Stomach smooth muscle (tissue), 2 donors: ENCODE measurements around the gene GPR142.

Experiments
- H3K27ac ChIP-seq: one replicate; pipeline ENCODE4 v1.7.0; 2013; ENCODE audit warnings: mild to moderate bottlenecking, low read length, inconsistent platforms
- H3K27me3 ChIP-seq, 2 donors: one replicate each; pipeline ENCODE4 v1.7.0; 2013; ENCODE audit warnings: low read length in 2 of 2; ENCODE audit not compliant: insufficient read depth in 2 of 2, control insufficient read depth in 1 of 2
- H3K36me3 ChIP-seq, 2 donors: one replicate each; pipeline ENCODE4 v1.7.0; 2013; ENCODE audit warnings: low read length in 2 of 2; ENCODE audit not compliant: control insufficient read depth in 2 of 2, insufficient read depth in 2 of 2
- H3K4me1 ChIP-seq: one replicate; pipeline ENCODE4 v1.7.0; 2013; ENCODE audit warnings: low read length; ENCODE audit not compliant: control insufficient read depth, insufficient read depth
- H3K4me3 ChIP-seq, 2 donors: one replicate each; pipeline ENCODE4 v1.7.0; 2013; ENCODE audit warnings: low read length in 2 of 2
- H3K9ac ChIP-seq, 2 donors: one replicate each; pipeline ENCODE4 v1.7.0; 2013; ENCODE audit warnings: low read length in 2 of 2, mild to moderate bottlenecking in 1 of 2
- H3K9me3 ChIP-seq, 2 donors: one replicate each; pipeline ENCODE4 v1.7.0; 2013; ENCODE audit warnings: low read length in 2 of 2; ENCODE audit not compliant: control insufficient read depth in 2 of 2
- donor health status: healthy.
- donor health status: Pancreatic carcinoma.

Gene GPR142

GRCh38 chr17:74385201-74385600, 17.9 kb downstream of the GPR142 start:
- Histone ChIP-seq H3K9ac (no peak overlapping the region), H3K4me3 (no peak overlapping the region), H3K27me3 (no peaks in the 10 kb centered on the region), H3K9me3 (no peaks in the 10 kb centered on the region), H3K4me1 (peaks cover 4% of the 10 kb centered on the region), H3K27ac (no peak overlapping the region), H3K36me3 (no peaks in the 10 kb centered on the region)

- Histone ChIP-seq H3K4me3 (no peak overlapping the region), H3K27me3 (no peaks in the 10 kb centered on the region), H3K9me3 (no peaks in the 10 kb centered on the region), H3K36me3 (no peaks in the 10 kb centered on the region), H3K27ac (no peak overlapping the region), H3K4me1 (no peaks in the 10 kb centered on the region), H3K9ac (no peak overlapping the region)
Measured at GRCh38 chr17:74386386-74386785, 19.1 kb downstream of the GPR142 start.

GRCh38 chr17:74387365-74388218, 20.3 kb downstream of the GPR142 start:
- no peaks in the 10 kb centered on the region for H3K9me3 ChIP-seq
- no peak overlapping the region for H3K4me3 ChIP-seq
- H3K27me3 ChIP-seq, result no peaks in the 10 kb centered on the region
- no peak overlapping the region for H3K9ac ChIP-seq
- no peaks in the 10 kb centered on the region for H3K4me1 ChIP-seq
- H3K27ac ChIP-seq, result no peak overlapping the region
- no peaks in the 10 kb centered on the region for H3K36me3 ChIP-seq

GRCh38 chr17:74389084-74389753, 21.9 kb downstream of the GPR142 start:
- H3K4me1 ChIP-seq, result no peaks in the 10 kb centered on the region
- no peaks in the 10 kb centered on the region for H3K27me3 ChIP-seq
- H3K9me3 ChIP-seq, result peaks cover 0 to 3% of the 10 kb centered on the region in 2 donors
- H3K9ac ChIP-seq, result no peak overlapping the region
- H3K36me3 ChIP-seq, result no peaks in the 10 kb centered on the region
- no peak overlapping the region for H3K4me3 ChIP-seq
- no peak overlapping the region for H3K27ac ChIP-seq

GRCh38 chr17:74389937-74390679, 22.8 kb downstream of the GPR142 start:
- no peaks in the 10 kb centered on the region for H3K36me3 ChIP-seq
- H3K9ac ChIP-seq, result no peak overlapping the region
- no peak overlapping the region for H3K4me3 ChIP-seq
- peaks cover 0 to 2% of the 10 kb centered on the region in 2 donors for H3K27me3 ChIP-seq
- no peaks in the 10 kb centered on the region for H3K4me1 ChIP-seq
- H3K27ac ChIP-seq, result no peak overlapping the region
- peaks cover 0 to 3% of the 10 kb centered on the region in 2 donors for H3K9me3 ChIP-seq

GRCh38 chr17:74390680-74391653, 23.7 kb downstream of the GPR142 start:
- no peaks in the 10 kb centered on the region for H3K4me1 ChIP-seq
- H3K9ac ChIP-seq, result no peak overlapping the region
- no peak overlapping the region for H3K4me3 ChIP-seq
- peaks cover 0 to 3% of the 10 kb centered on the region in 2 donors for H3K9me3 ChIP-seq
- H3K27ac ChIP-seq, result no peak overlapping the region
- H3K36me3 ChIP-seq, result no peaks in the 10 kb centered on the region
- peaks cover 0 to 2% of the 10 kb centered on the region in 2 donors for H3K27me3 ChIP-seq

GRCh38 chr17:74391771-74392170, 24.5 kb downstream of the GPR142 start:
- peaks cover 0 to 3% of the 10 kb centered on the region in 2 donors for H3K9me3 ChIP-seq

GRCh38 chr17:74392848-74393247, 25.5 kb downstream of the GPR142 start:
- Histone ChIP-seq H3K27ac (no peak overlapping the region), H3K27me3 (peaks cover 0 to 2% of the 10 kb centered on the region in 2 donors), H3K4me1 (no peaks in the 10 kb centered on the region)

More at GRCh38 chr17:74391771-74392170, 24.5 kb downstream of the GPR142 start:
- Histone ChIP-seq H3K4me1 (no peaks in the 10 kb centered on the region), H3K27ac (no peak overlapping the region), H3K36me3 (no peaks in the 10 kb centered on the region), H3K4me3 (no peak overlapping the region), H3K27me3 (peaks cover 0 to 2% of the 10 kb centered on the region in 2 donors), H3K9ac (no peak overlapping the region)

GRCh38 chr17:74393346-74393942, 26.1 kb downstream of the GPR142 start:
- peaks cover 0 to 3% of the 10 kb centered on the region in 2 donors for H3K9me3 ChIP-seq
- no peak overlapping the region for H3K27ac ChIP-seq
- no peak overlapping the region for H3K4me3 ChIP-seq
- H3K36me3 ChIP-seq, result no peaks in the 10 kb centered on the region
- H3K27me3 ChIP-seq, result peaks cover 0 to 2% of the 10 kb centered on the region in 2 donors
- H3K9ac ChIP-seq, result no peak overlapping the region
- H3K4me1 ChIP-seq, result no peaks in the 10 kb centered on the region

More at GRCh38 chr17:74392848-74393247, 25.5 kb downstream of the GPR142 start:
- Histone ChIP-seq H3K36me3 (no peaks in the 10 kb centered on the region), H3K9me3 (peaks cover 0 to 3% of the 10 kb centered on the region in 2 donors), H3K4me3 (no peak overlapping the region), H3K9ac (no peak overlapping the region)
